Neural cell (in vitro differentiated cells): ENCODE results near the gene EXOC4. TPM values are rescaled to one million over a fixed set of nuclear protein-coding genes. Genes with fewer than 3 reads are reported as not detected.
"Not testable (repeated sequence)": the region's sequence is repeated elsewhere in the genome, so short reads cannot be mapped to it uniquely, and the experiment has no call there.

Experiments
- H2AFZ ChIP-seq: fragments of 200-600, 300-800 bp; sonication (generic), shearing (Covaris generic); 2 replicates; pipeline ENCODE4 v1.6.0; 2014; ENCODE audit warnings: low read depth, mild to moderate bottlenecking, antibody characterized with exemption, low read length, moderate library complexity
- H3F3A ChIP-seq: fragments of 200-600 bp; shearing (Covaris generic); 2 replicates; pipeline ENCODE4 v1.6.1; 2016; ENCODE audit warnings: mild to moderate bottlenecking, moderate library complexity, mixed read lengths, antibody characterized with exemption, low read length; ENCODE audit not compliant: insufficient read depth, poor library complexity, severe bottlenecking
- H3K27ac ChIP-seq: fragments of 200-600, 300-800 bp; sonication (generic), shearing (Covaris generic); 2 replicates; pipeline ENCODE4 v1.5.1; 2014; ENCODE audit warnings: mild to moderate bottlenecking, low read length, moderate library complexity
- H3K27me3 ChIP-seq: fragments of 300-800, 200-600 bp; sonication (generic), shearing (Covaris generic); 2 replicates; pipeline ENCODE4 v1.6.0; 2014; ENCODE audit warnings: mild to moderate bottlenecking, low read depth, low read length, moderate library complexity; ENCODE audit not compliant: insufficient read depth
- H3K36me3 ChIP-seq: fragments of 300-800, 200-600 bp; sonication (generic), shearing (Covaris generic); 2 replicates; pipeline ENCODE4 v1.5.1; 2014; ENCODE audit warnings: mild to moderate bottlenecking, antibody characterized with exemption, low read length, moderate library complexity; ENCODE audit not compliant: insufficient read depth
- H3K4me2 ChIP-seq: fragments of 300-800, 200-600 bp; sonication (generic), shearing (Covaris generic); 2 replicates; pipeline ENCODE4 v1.6.0; 2014; ENCODE audit warnings: mild to moderate bottlenecking, low read length
- H3K4me3 ChIP-seq: fragments of 300-800, 200-600 bp; sonication (generic), shearing (Covaris generic); 2 replicates; pipeline ENCODE4 v1.5.1; 2014; ENCODE audit warnings: mild to moderate bottlenecking, low read length, moderate library complexity
- H3K79me2 ChIP-seq: fragments of 200-600 bp; shearing (Covaris generic); replicated peaks from 2 replicates; pipeline ENCODE4 v1.6.0; 2014; ENCODE audit warnings: mild to moderate bottlenecking, low read length, moderate library complexity; ENCODE audit not compliant: insufficient read depth
- H3K9ac ChIP-seq: fragments of 300-800, 200-600 bp; sonication (generic), shearing (Covaris generic); 2 replicates; pipeline ENCODE4 v1.6.1; 2016; ENCODE audit warnings: mild to moderate bottlenecking, low read length, mixed read lengths
- H3K9me2 ChIP-seq: fragments of 200-600 bp; shearing (Covaris generic); 2 replicates; pipeline ENCODE4 v1.6.1; 2016; ENCODE audit warnings: mild to moderate bottlenecking, low read length, mixed read lengths; ENCODE audit not compliant: insufficient read depth
- H3K9me3 ChIP-seq: fragments of 200-600, 300-800 bp; sonication (generic), shearing (Covaris generic); 2 replicates; pipeline ENCODE4 v1.6.1; 2016; ENCODE audit warnings: mild to moderate bottlenecking, mixed run types, low read length, moderate library complexity, mixed read lengths
- H4K20me1 ChIP-seq: fragments of 200-600 bp; shearing (Covaris generic); 2 replicates; pipeline ENCODE4 v1.6.1; 2016; ENCODE audit warnings: mild to moderate bottlenecking, mixed run types; ENCODE audit not compliant: insufficient read depth
- EP300 ChIP-seq: fragments of 450-650 bp; conservative IDR thresholded peaks from 2 replicates; pipeline ENCODE4 v1.6.1; 2014; ENCODE audit warnings: antibody characterized with exemption, mild to moderate bottlenecking, moderate library complexity; ENCODE audit not compliant: poor library complexity, severe bottlenecking
- EZH2 ChIP-seq: fragments of 200-600, 300-800 bp; shearing (Covaris generic), sonication (generic); IDR thresholded peaks from 2 replicates; pipeline ENCODE4 v1.6.1; 2014; ENCODE audit warnings: antibody characterized with exemption, low read length, borderline replicate concordance, mild to moderate bottlenecking; ENCODE audit not compliant: insufficient read depth, poor library complexity, severe bottlenecking
- MXI1 ChIP-seq: fragments of 450-650 bp; conservative IDR thresholded peaks from 2 replicates; pipeline ENCODE4 v1.6.1; 2014; ENCODE audit warnings: antibody characterized with exemption, mild to moderate bottlenecking; ENCODE audit not compliant: poor library complexity, severe bottlenecking
- POLR2AphosphoS5 ChIP-seq: IDR thresholded peaks from 2 replicates; pipeline ENCODE4 v1.6.1; 2012
- RAD21 ChIP-seq: fragments of 450-650 bp; conservative IDR thresholded peaks from 2 replicates; pipeline ENCODE4 v1.6.1; 2014; ENCODE audit warnings: antibody characterized with exemption, mild to moderate bottlenecking, moderate library complexity
- SMC3 ChIP-seq: fragments of 450-650 bp; conservative IDR thresholded peaks from 2 replicates; pipeline ENCODE4 v1.6.1; 2014; ENCODE audit warnings: antibody characterized with exemption, mild to moderate bottlenecking, moderate library complexity; ENCODE audit not compliant: poor library complexity
- TAF1 ChIP-seq: IDR thresholded peaks from 2 replicates; pipeline ENCODE4 v1.6.1; 2012; ENCODE audit warnings: low read depth
- polyA plus RNA-seq: library from polyadenylated mRNA; depleted of rRNA; stranded (reverse); fragments of >200 nt; gene quantifications from 2 replicates; pipeline ENCODE4 v1.2.3, GENCODE V29; 2014
- TF ChIP-seq, protein P1 (sequence below): fragments of 450-650 bp; IDR thresholded peaks from 2 replicates; pipeline ENCODE4 v1.5.1; 2014; ENCODE audit warnings: antibody characterized with exemption, mild to moderate bottlenecking, moderate library complexity; ENCODE audit not compliant: poor library complexity, severe bottlenecking
- TF ChIP-seq, protein P2 (sequence below): IDR thresholded peaks from 2 replicates; pipeline ENCODE4 v1.6.1; 2012; ENCODE audit warnings: borderline replicate concordance

The EXOC4 gene
- polyA plus RNA-seq, 1 donor from 2014 or later = 36.5 TPM

GRCh38 chr7:134073276-134073675, 820.4 kb downstream of the EXOC4 start:
- no peak overlapping the region for H3K27ac ChIP-seq
- no peaks in the 10 kb centered on the region for H4K20me1 ChIP-seq
- no peak for TF ChIP-seq EP300
- no peak for TF ChIP-seq MXI1
- TF ChIP-seq, protein P1, sequence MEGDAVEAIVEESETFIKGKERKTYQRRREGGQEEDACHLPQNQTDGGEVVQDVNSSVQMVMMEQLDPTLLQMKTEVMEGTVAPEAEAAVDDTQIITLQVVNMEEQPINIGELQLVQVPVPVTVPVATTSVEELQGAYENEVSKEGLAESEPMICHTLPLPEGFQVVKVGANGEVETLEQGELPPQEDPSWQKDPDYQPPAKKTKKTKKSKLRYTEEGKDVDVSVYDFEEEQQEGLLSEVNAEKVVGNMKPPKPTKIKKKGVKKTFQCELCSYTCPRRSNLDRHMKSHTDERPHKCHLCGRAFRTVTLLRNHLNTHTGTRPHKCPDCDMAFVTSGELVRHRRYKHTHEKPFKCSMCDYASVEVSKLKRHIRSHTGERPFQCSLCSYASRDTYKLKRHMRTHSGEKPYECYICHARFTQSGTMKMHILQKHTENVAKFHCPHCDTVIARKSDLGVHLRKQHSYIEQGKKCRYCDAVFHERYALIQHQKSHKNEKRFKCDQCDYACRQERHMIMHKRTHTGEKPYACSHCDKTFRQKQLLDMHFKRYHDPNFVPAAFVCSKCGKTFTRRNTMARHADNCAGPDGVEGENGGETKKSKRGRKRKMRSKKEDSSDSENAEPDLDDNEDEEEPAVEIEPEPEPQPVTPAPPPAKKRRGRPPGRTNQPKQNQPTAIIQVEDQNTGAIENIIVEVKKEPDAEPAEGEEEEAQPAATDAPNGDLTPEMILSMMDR = no peak
- TF ChIP-seq TAF1 = no peak
- TF ChIP-seq POLR2AphosphoS5 = no peak
- TF ChIP-seq RAD21 = no peak
- no peak for TF ChIP-seq EZH2
- TF ChIP-seq, protein P2, sequence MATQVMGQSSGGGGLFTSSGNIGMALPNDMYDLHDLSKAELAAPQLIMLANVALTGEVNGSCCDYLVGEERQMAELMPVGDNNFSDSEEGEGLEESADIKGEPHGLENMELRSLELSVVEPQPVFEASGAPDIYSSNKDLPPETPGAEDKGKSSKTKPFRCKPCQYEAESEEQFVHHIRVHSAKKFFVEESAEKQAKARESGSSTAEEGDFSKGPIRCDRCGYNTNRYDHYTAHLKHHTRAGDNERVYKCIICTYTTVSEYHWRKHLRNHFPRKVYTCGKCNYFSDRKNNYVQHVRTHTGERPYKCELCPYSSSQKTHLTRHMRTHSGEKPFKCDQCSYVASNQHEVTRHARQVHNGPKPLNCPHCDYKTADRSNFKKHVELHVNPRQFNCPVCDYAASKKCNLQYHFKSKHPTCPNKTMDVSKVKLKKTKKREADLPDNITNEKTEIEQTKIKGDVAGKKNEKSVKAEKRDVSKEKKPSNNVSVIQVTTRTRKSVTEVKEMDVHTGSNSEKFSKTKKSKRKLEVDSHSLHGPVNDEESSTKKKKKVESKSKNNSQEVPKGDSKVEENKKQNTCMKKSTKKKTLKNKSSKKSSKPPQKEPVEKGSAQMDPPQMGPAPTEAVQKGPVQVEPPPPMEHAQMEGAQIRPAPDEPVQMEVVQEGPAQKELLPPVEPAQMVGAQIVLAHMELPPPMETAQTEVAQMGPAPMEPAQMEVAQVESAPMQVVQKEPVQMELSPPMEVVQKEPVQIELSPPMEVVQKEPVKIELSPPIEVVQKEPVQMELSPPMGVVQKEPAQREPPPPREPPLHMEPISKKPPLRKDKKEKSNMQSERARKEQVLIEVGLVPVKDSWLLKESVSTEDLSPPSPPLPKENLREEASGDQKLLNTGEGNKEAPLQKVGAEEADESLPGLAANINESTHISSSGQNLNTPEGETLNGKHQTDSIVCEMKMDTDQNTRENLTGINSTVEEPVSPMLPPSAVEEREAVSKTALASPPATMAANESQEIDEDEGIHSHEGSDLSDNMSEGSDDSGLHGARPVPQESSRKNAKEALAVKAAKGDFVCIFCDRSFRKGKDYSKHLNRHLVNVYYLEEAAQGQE = no peak
- TF ChIP-seq SMC3 = no peak
- H3K9me3 ChIP-seq = peaks cover 3% of the 10 kb centered on the region
- H2AFZ ChIP-seq = no peak overlapping the region
- no peaks in the 10 kb centered on the region for H3K79me2 ChIP-seq
- H3F3A ChIP-seq = no peaks in the 10 kb centered on the region
- H3K9ac ChIP-seq = no peak overlapping the region
- no peak overlapping the region for H3K4me2 ChIP-seq
- H3K27me3 ChIP-seq = no peaks in the 10 kb centered on the region
- no peaks in the 10 kb centered on the region for H3K36me3 ChIP-seq
- H3K4me3 ChIP-seq = no peak overlapping the region
- H3K9me2 ChIP-seq = no peaks in the 10 kb centered on the region

DNA sequence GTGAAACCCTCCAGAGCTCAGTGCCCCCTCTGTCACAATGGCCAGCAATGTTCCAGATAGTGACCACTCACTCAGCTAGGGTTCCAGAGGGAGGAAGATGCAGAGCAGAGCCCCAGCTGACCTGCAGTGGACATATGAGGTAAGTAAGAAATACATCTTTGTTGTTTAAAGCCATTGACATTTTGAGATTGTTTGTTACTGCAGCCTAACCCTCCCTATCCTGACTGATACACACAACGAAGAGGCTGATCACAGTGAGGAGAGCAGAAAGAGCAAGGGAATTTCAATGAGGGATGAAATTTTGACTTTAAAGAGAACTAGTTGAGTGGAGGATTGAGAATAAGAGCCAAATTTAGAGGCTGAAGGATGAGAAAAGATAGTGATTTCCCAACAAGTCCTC, 822.9 kb downstream of the EXOC4 start:
- H2AFZ ChIP-seq = no peak overlapping the region
- no peak overlapping the region for H3K9ac ChIP-seq
- no peak overlapping the region for H3K27ac ChIP-seq
- no peak overlapping the region for H3K4me3 ChIP-seq
- H3K27me3 ChIP-seq = no peaks in the 10 kb centered on the region
- no peak overlapping the region for H3K4me2 ChIP-seq
- peaks cover 3% of the 10 kb centered on the region for H3K9me3 ChIP-seq
- H3K79me2 ChIP-seq = no peaks in the 10 kb centered on the region
- H3K9me2 ChIP-seq = no peaks in the 10 kb centered on the region
- H4K20me1 ChIP-seq = no peaks in the 10 kb centered on the region
- no peak for TF ChIP-seq SMC3
- no peak for TF ChIP-seq POLR2AphosphoS5
- TF ChIP-seq EP300 = no peak
- TF ChIP-seq TAF1 = no peak
- TF ChIP-seq, protein P1 = no peak
- no peak for TF ChIP-seq EZH2
- TF ChIP-seq MXI1 = no peak
- TF ChIP-seq, protein P2 = no peak
- no peak for TF ChIP-seq RAD21
- no peaks in the 10 kb centered on the region for H3K36me3 ChIP-seq
- no peaks in the 10 kb centered on the region for H3F3A ChIP-seq

DNA sequence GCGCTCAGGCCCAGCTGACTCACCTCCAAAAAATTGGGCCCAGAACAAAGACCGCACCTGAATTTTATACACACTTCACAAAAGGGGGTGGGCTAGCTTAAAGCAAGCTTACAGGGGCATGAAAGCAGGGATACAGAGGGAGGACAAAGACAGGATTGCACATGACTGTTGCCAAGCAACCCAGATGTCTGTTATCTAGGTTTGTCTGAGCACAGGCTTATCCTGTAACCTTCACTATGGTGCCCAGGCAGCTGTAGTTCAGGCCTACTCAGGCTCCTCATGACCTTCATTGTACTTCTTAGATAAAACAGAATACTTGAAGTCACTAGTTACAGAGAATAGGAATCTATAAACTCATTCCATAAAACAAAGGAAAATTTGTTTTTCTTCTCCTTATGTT, 824.7 kb downstream of the EXOC4 start:
- H2AFZ ChIP-seq, H3K27ac ChIP-seq, H3K79me2 ChIP-seq, H3K9me2 ChIP-seq, H3K4me2 ChIP-seq, H3K9ac ChIP-seq, H3K36me3 ChIP-seq, H3K27me3 ChIP-seq, H4K20me1 ChIP-seq, H3K4me3 ChIP-seq, H3K9me3 ChIP-seq, H3F3A ChIP-seq: not testable (repeated sequence)
